HG02642 (cell line): ENCODE data around the gene INPPL1.

Source experiments
- ATAC-seq: cut with Tn5 transposase; IDR thresholded peaks from one replicate; pipeline ENCODE4 v1.9.1; 2021; ENCODE audit warnings: mild to moderate bottlenecking; ENCODE audit not compliant: unreplicated experiment, poor library complexity

The INPPL1 gene

DNA sequence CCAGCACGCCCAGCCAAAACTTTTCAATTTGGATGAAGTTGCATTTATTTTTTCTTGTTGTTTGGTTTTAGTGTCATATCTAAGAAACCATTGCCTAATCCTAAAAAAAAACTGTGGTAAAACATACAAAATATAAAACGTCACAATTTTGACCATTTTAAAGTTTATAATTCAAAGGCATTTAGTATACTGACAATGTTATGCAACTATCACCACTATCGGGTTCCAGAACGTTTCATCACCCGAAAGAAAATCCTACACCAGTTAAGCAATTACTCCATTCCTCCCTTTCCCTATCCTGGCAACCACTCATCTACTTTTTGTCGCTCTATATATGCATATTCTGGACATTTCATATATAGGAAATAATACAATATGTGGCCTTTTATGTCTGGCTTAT lies 49.9 kb downstream of the INPPL1 start:
- no peak for ATAC-seq

DNA sequence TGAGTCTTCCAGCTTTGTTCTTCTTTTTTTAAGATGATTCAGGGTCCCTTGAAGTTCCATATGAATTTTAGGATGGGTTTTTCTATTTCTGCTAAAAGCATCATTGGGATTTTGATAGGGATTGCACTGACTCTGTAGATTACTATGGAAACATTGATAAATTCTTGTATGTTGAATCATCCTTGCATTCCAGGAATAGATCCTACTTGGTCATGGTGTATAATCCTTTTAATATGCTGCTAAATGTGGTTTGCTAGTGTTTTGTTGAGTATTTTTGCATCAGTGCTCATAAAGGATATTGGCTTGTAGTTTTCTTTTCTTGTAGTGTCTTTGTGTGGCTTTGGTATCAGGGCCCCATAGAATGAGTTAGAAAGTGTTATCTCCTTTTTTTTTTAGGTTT lies 54.3 kb downstream of the INPPL1 start:
- no peak for ATAC-seq

DNA sequence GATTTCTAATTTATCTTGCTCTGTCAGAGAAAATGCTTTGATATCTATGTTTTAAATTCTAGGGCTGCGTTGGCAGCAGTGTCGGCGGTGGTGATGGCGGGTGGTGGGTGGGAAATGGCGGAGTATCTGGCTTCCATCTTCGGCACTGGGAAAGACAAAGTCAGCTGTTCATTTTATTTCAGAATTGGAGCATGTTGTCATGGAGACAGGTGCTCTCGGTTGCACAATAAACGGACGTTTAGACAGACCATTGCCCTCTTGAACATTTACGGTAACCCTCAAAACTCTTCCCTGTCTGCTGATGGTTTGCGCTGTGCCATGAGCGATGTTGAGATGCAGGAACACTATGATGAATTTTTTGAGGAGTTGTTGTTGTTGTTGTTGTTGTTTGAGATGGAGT lies 55.5 kb downstream of the INPPL1 start:
- ATAC-seq = no peak

DNA sequence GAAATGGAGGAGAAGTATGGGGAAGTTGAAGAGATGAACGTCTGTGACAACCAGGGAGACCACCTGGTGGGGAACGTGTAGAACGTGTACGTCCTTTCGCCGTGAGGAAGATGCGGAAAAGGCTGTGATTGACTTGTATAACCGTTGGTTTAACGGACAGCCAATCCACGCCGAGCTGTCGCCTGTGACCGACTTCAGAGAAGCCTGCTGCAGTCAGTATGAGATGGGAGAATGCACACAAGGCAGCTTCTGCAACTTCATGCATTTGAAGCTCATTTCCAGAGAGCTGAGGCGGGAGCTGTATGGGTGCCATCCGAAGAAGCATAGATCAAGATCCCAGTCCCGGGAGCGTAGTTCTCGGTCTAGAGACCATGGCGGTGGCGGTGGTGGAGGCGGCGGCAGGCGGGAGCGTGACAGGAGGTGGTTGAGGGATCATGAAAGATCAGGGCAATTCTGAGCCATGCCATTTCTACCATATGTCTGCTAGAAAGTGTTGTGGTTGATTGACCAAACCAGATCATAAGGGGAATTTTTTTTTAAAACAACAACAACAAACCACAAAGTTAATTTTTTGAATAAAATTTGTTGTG lies 56.3 kb downstream of the INPPL1 start:
- no peak for ATAC-seq

DNA sequence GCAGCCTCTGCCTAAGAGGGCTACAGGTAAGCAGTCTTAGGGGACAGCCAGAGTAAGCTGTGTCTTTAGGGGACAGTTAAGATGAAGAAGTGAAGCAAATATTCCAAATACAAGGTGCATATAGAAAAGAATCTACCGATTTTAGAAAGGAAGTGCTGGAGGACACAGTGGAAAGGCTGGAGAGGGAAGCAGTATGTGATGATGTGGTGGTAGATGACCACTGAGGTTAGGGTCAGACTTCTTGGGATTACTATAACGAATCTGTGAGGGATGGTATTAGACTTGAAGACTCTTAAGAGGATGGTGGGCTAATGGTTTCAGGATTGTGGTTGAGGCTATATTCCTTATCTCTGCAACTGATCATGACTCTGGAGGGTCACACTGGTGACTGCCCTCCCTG lies 59.4 kb downstream of the INPPL1 start:
- no peak for ATAC-seq

DNA sequence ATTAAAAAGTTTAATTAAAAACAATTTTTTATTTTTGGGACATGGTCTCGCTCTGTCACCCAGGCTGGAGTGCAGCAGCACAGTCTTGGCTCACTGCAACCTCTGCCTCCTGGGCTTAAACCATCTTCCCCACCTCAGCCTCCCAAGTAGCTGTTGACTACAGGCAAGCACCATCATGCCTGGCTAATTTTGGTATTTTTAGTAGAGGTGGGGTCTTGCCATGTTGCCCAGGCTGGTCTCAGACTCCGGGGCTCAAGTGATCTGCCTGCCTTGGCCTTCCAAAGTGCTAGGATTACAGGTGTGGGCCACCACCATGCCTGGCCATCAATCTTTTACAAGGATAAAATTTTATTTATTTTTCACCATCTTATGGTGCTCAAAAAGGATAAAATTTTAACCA lies 62.7 kb downstream of the INPPL1 start:
- ATAC-seq = no peak
